ENCODE results near the gene APCDD1L.

GRCh38 chr20:58438970-58439808, 76.0 kb downstream of the APCDD1L start:
- no peak for TF ChIP-seq POLR2A (IDR thresholded peaks at IDR 0.05)
- TF ChIP-seq CTCF (IDR thresholded peaks at IDR 0.05), result no peak

Data from esophagus squamous epithelium (tissue), 4 donors.